Hepatocyte (in vitro differentiated cells): ENCODE data around the gene TMEM41B.
"Not testable (repeated sequence)": the region's sequence is repeated elsewhere in the genome, so short reads cannot be mapped to it uniquely, and the experiment has no call there.

Experiments
- EZH2 ChIP-seq: fragments of 200-600 bp; sonication (generic); IDR thresholded peaks from 2 replicates; pipeline ENCODE4 v1.6.1; 2016; ENCODE audit warnings: antibody characterized with exemption, mild to moderate bottlenecking, borderline replicate concordance
- EZH2phosphoT487 ChIP-seq: fragments of 200-600 bp; sonication (generic); IDR thresholded peaks from one replicate; pipeline ENCODE4 v1.6.1; 2018; ENCODE audit warnings: antibody characterized with exemption, mild to moderate bottlenecking, low read depth, moderate library complexity; ENCODE audit not compliant: unreplicated experiment, severe bottlenecking
- TF ChIP-seq, protein P1 (sequence below): fragments of 200-600 bp; sonication (generic); IDR thresholded peaks from 2 replicates; pipeline ENCODE4 v1.5.1; 2016; ENCODE audit warnings: antibody characterized with exemption, mild to moderate bottlenecking; ENCODE audit not compliant: poor library complexity

DNA sequence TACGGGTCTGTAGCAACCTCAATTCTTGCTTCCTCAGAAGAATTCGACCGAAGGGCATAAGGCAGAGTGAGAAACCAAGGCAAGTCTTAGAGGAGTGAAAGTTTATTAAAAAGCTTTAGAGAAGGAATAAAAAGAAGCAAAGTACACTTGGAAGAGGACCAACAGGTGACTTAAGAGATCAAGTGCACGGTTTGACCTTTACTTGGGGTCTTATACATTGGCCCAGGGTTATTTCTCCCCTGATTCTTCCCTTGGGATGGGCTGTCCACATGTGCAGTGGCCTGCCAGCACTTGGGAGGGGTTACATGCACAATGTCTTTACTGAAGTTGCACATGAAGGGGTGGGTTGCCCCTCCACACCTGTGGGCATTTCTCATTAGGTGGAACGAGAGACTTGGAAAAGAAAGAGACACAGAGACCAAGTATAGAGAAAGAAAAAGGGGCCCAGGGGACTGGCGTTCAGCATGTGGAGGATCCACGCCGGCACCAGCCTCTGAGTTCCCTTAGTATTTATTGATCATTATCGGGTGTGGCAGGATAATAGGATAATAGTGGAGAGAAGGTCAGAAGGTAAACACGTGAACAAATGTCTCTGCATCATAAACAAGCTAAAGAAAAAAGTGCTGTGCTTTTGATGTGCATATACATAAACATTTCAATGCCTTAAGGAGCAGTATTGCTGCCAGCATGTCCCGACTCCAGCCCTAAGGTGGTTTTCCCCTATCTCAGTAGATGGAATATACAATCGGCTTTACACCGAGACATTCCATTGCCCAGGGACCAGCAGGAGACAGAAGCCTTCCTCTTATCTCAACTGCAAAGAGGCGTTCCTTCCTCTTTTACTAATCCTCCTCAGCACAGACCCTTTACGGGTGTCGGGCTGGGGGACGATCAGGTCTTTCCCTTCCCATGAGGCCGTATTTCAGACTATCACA, 4.3 kb upstream of the TMEM41B start:
- TF ChIP-seq, protein P1, sequence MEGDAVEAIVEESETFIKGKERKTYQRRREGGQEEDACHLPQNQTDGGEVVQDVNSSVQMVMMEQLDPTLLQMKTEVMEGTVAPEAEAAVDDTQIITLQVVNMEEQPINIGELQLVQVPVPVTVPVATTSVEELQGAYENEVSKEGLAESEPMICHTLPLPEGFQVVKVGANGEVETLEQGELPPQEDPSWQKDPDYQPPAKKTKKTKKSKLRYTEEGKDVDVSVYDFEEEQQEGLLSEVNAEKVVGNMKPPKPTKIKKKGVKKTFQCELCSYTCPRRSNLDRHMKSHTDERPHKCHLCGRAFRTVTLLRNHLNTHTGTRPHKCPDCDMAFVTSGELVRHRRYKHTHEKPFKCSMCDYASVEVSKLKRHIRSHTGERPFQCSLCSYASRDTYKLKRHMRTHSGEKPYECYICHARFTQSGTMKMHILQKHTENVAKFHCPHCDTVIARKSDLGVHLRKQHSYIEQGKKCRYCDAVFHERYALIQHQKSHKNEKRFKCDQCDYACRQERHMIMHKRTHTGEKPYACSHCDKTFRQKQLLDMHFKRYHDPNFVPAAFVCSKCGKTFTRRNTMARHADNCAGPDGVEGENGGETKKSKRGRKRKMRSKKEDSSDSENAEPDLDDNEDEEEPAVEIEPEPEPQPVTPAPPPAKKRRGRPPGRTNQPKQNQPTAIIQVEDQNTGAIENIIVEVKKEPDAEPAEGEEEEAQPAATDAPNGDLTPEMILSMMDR = not testable (repeated sequence)
- TF ChIP-seq EZH2, EZH2phosphoT487: not testable (repeated sequence)
